ENCODE measurements around the gene C1QTNF5. TPM values are rescaled to one million over a fixed set of nuclear protein-coding genes. Genes with fewer than 3 reads are reported as not detected.

Gene C1QTNF5, protein sequence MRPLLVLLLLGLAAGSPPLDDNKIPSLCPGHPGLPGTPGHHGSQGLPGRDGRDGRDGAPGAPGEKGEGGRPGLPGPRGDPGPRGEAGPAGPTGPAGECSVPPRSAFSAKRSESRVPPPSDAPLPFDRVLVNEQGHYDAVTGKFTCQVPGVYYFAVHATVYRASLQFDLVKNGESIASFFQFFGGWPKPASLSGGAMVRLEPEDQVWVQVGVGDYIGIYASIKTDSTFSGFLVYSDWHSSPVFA
- not detected in 5 replicates for total RNA-seq (2022; extraction: Qiagen RNA extraction)

DNA sequence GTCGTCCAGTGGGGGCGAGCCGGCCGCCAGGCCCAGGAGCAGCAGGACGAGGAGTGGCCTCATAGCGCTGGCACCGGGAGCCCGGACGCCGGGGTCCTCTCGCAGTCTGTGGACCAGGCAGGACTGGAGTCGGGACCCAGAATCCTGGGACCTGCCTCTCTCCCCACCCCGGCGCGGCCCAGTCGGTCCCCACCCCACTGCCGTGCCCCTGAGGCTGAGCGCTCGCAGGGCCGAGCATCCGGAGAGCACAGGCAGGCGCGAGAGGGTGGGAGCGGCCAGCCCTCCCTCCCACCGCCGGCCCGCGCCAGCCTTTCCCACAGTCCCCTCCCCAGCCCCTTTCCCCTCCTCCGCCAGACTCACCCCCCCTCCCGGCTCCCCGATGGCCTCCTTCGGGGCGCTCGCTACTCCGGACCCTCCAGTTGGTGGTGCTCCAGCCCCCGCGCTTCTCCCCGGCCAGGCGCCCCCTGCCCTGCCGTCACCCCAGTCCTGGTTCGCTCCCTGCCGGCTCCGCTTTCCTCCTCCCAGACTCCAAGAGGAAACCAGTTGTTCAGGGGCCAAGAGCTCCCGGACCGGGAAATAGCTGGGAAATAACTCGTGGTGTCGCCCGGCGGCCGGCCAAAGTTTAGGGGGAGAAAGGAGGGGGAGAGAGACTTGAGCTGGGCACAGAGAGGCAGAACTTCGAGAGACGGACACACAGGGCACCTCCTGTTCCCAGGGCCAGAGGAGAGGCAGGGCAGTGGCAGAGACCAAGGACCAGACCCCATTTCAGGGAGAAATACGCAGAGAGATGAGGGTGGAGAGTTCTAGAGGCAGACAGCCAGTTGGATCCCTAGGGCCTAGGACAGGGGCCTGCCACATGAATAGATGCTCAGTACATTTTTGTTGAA lies at the start of gene C1QTNF5:
C1QTNF5 (minus strand) TSS at position 549 of the 887 bp plus-strand sequence; CDS start at position 63, 486 bp downstream.

DNA sequence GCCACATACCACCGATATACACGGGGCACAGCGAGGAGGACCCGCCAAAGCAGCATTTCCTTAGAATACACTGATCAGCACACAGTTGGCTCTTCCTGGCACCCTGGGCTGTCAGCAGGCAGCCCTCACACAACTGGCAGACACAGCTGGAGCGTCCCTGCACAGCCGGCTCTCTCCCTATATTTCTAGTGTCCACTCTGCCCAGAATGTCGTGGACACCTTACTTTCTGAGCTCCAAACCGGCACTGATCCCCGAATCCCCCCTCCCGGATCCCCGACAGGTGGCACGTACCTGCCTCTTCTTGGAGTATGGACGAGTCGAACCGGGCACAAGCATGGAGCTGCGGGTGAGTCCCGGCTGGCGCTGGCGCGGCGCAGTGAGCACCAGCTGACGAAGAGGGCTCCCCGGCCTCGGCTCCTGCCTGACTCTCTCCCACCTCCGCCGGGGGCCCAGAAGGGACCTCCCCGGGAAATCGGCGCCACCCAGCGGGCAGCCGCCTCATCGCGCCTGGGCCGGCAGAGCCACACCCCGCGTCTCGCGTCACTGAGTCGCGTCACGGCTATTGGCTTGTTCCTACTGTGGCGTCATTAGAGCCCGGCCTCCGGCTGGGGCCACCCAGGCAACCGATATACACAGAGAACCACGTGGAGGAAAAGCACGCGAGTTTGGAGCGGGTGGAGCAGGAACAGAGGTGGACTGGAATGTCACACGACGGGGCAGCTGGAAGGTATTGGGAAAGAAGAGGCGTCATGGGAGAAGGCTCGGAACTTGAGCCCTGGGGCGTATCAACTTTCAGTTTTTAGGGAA lies 40.7 kb upstream of the C1QTNF5 start, which contains the start of gene USP2:
USP2 (minus strand) TSS at position 510 of the 808 bp plus-strand sequence. CDS start 8,210 bp downstream, outside the sequence.

DNA sequence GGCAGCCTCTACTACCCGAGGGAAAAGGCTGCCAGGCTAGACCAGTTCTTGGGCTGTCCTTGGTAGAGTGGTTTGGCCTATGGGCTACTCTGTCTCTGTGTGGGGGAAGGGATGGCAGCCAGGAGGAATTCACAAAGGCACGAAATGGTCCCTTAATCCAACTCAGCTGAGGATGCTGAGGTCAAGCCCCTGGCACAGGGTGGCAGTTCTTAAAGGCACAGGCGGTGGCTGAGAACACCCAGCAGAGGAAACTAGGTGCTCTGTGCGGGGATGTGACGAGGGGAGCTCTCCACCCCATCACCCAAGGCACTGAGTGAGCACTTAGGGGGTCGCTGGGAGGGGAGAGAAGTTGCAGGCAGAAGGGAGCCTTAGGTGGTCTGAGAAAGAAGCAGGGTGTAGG lies 5.9 kb upstream of the C1QTNF5 start, which contains the start of gene MFRP:
MFRP (minus strand) TSS at position 101 of the 400 bp plus-strand sequence. CDS start 192 bp downstream, outside the sequence.

DNA sequence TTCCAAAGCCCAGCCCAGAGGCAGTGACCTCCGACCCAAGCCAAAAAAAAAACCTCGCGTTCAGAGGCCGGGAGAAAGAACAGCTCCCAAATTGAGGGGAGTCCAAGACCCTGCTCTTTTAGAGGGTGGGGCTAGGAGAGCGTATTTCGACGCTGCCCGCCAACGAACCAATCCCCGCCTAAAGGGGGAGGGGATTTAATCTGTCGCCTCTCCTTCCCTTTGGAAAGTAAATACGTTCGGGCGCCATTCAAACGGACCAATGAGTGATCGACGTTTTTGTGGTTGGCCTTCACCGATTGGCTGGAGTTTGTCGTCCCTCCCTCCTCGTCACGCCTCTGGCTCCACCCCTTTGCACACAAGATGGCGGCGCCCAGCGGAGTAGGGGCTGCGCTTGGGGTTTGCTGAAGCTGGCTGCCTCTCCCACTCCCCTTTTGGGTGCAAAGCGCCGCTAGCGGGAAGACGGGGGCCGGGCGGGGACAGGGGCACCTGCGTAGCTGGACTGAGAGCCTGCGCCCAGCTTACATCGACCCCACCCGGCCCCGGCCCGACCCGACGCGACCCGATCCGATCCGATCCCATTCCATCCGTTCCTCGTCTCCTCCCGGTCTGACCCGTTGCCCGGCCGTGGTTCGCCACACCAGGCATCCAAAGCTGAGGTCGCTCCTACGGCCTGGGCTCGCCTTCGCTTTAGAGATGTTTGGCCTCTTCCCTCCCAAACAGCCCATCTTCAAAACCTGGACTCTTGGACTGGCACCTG lies 6.3 kb downstream of the C1QTNF5 start, which contains the start of gene RNF26:
RNF26 (plus strand) TSS at position 354 of the 757 bp plus-strand sequence. CDS start 596 bp downstream, outside the sequence.

DNA sequence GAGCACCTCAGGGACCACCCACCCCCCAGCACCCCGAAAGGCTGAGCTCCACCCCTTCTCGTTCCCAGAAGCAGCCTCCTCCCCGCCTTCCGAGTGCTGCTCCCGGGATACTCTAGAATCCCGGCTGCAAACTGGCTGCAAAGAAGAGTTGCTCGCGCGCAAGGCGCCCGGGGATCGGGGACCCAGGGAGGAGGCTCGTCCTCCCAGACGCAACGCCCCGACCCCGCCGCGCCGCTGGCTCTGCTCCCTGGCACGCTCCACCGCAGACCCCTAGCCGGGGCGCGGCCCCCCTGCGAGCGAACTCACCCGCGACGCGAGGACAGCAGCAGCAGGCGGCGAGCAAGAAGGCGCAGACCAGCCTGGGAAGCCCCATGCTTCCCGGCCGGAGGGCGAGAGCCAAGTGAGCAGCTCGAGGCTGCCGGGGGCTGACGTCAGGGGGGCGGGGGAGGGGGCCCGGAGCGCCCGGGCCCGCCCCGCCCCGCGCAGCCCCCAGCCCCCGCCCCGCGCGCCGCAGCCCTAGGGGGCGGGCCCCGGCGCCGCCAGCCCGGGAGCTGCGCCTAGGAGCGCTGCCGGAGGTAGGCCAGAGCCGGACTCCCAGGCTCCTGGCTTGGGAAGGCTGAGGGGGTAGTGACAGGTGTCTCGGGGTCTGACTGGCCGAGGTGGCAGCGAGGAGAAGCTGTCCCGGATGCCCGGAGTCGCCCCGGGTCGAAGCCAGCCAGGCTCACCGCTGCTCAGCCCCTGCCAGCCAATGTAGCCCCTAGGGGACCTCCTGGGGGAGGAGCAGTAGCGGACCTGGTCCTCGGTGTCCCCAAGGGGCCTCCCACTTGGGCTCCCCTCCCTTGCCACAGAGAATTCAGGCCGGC lies 23.7 kb downstream of the C1QTNF5 start, which contains the start of gene MCAM:
MCAM (minus strand) TSS at position 402 of the 863 bp plus-strand sequence; CDS start at position 373, 29 bp downstream.

Other genes starting within 250 kb of the C1QTNF5 start
- gene DPAGT1, start 239.0 kb downstream of the C1QTNF5 start, total RNA-seq (2022; extraction: Qiagen RNA extraction) = 31.6 to 43.9 TPM (median 36.0 TPM) in 5 replicates
- 3.9 to 6.3 TPM (median 5.4 TPM) in 5 replicates for gene C2CD2L, start 233.5 kb downstream of the C1QTNF5 start, total RNA-seq (2022; extraction: Qiagen RNA extraction)
- 8.2 to 9.5 TPM (median 9.2 TPM) in 5 replicates for gene HINFP, start 219.3 kb downstream of the C1QTNF5 start, total RNA-seq (2022; extraction: Qiagen RNA extraction)
- 0.16 to 0.50 TPM (median 0.34 TPM) in 5 replicates for gene ABCG4, start 191.8 kb downstream of the C1QTNF5 start, total RNA-seq (2022; extraction: Qiagen RNA extraction)
- 7.5 to 11.4 TPM (median 10.3 TPM) in 5 replicates for gene NLRX1, start 172.2 kb downstream of the C1QTNF5 start, total RNA-seq (2022; extraction: Qiagen RNA extraction)
- 0.13 to 0.52 TPM (median 0.24 TPM) in 3 of 5 replicates, not detected in the others for gene NHERF4, start 155.4 kb downstream of the C1QTNF5 start, total RNA-seq (2022; extraction: Qiagen RNA extraction)
- gene CBL, start 134.5 kb downstream of the C1QTNF5 start, total RNA-seq (2022; extraction: Qiagen RNA extraction) = 5.9 to 9.0 TPM (median 7.2 TPM) in 5 replicates
- gene MCAM, start 23.8 kb downstream of the C1QTNF5 start, total RNA-seq (2022; extraction: Qiagen RNA extraction) = 9.2 to 14.8 TPM (median 10.5 TPM) in 5 replicates
- gene RNF26, start 6.4 kb downstream of the C1QTNF5 start, total RNA-seq (2022; extraction: Qiagen RNA extraction) = 29.2 to 36.7 TPM (median 35.2 TPM) in 5 replicates
- gene MFRP, start 5.8 kb upstream of the C1QTNF5 start, total RNA-seq (2022; extraction: Qiagen RNA extraction) = not detected in 5 replicates
- 0.72 to 1.3 TPM (median 1.1 TPM) in 5 replicates for gene USP2, start 40.8 kb upstream of the C1QTNF5 start, total RNA-seq (2022; extraction: Qiagen RNA extraction)
- 11.8 to 18.8 TPM (median 14.0 TPM) in 5 replicates for gene THY1, start 82.3 kb upstream of the C1QTNF5 start, total RNA-seq (2022; extraction: Qiagen RNA extraction)